Vagina (tissue), 2 donors: ENCODE results near the gene SPRR2B. TPM values are rescaled to one million over a fixed set of nuclear protein-coding genes. Genes with fewer than 3 reads are reported as not detected.
"Not testable (repeated sequence)": the region's sequence is repeated elsewhere in the genome, so short reads cannot be mapped to it uniquely, and the experiment has no call there.

Experiments used
- DNase-seq, 2 donors: peaks; one replicate each; pipeline ENCODE4 v3.0.0-alpha.2; 2017; ENCODE audit errors: extremely low spot score in 2 of 2
- H3K27ac ChIP-seq: fragments of 200-600 bp; sonication (generic); one replicate; pipeline ENCODE4 v1.5.1; 2019
- H3K27me3 ChIP-seq: fragments of 200-600 bp; sonication (generic); one replicate; pipeline ENCODE4 v1.5.1; 2019
- H3K36me3 ChIP-seq, 2 donors: fragments of 200-600 bp; sonication (generic); one replicate each; pipeline ENCODE4 v1.5.1; 2017 to 2019
- H3K4me1 ChIP-seq: fragments of 200-600 bp; sonication (generic); one replicate; pipeline ENCODE4 v1.5.1; 2019
- H3K4me3 ChIP-seq, 2 donors: fragments of 200-600 bp; sonication (generic); 1 replicate in 1 of 2; 2 replicates in 1 of 2; pipeline ENCODE4 v1.5.1; 2016 to 2019
- H3K9me3 ChIP-seq: fragments of 200-600 bp; sonication (generic); one replicate; pipeline ENCODE4 v1.5.1; 2019
- POLR2A ChIP-seq, 2 donors: fragments of 450-650 bp; IDR thresholded peaks; one replicate each; pipeline ENCODE4 v1.6.1; 2017; ENCODE audit warnings: antibody characterized with exemption in 2 of 2, mild to moderate bottlenecking in 2 of 2, moderate library complexity in 2 of 2
- POLR2AphosphoS5 ChIP-seq, 2 donors: sonication (generic); formaldehyde crosslinking; IDR thresholded peaks; one replicate each; pipeline ENCODE4 v1.9.0; 2017; ENCODE audit warnings: antibody characterized with exemption in 2 of 2, mild to moderate bottlenecking in 2 of 2, low read depth in 1 of 2; ENCODE audit not compliant: insufficient read depth in 1 of 2
- intact Hi-C: fragments of 100-400 bp; cut with DNase I; formaldehyde crosslinking; loops from one replicate; pipeline ENCODE4 v1.15.1; 2023
- total RNA-seq: library from RNA; depleted of rRNA; stranded (reverse); fragments of >200 nt; gene quantifications from one replicate; pipeline ENCODE4 v1.2.3, GENCODE V29; 2016
- TF ChIP-seq, protein P1 (sequence below), 3 experiments: fragments of 450-650 bp in 2 of 3; fragments of 200-600 bp in 1 of 3; sonication (generic) in 1 of 3; IDR thresholded peaks; one replicate each; pipeline ENCODE4 v1.5.1; 2017 to 2019; ENCODE audit warnings: antibody characterized with exemption in 3 of 3, mild to moderate bottlenecking in 2 of 3, moderate library complexity in 2 of 3

The SPRR2B gene
- not detected for total RNA-seq

DNA sequence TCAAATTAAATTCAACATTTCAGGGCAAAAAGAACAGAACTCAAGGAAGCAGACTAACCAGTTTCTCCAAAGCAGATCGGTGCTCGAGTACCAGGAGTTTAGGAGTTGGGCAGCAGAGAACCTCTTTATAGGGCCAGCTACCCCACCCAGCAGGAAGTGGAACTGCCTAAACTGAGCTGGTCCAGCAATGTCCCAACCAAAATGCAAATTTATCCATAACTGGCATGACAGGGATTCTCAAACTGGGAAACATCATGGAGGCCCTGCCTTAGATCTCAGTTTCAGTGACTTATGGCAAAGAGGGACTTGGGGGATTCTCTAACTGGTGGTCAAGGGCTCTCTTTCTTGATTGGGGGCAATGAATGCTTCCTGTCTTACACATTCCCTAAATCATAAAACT is at the start of gene SPRR2B:
Gene SPRR2B, minus strand, starts transcription at position 101 of the 400 bp plus-strand sequence. CDS start 772 bp downstream, outside the sequence.
- DNase-seq: no peak
- TF ChIP-seq POLR2A (IDR thresholded peaks at IDR 0.05): no peak
- TF ChIP-seq, protein P1, sequence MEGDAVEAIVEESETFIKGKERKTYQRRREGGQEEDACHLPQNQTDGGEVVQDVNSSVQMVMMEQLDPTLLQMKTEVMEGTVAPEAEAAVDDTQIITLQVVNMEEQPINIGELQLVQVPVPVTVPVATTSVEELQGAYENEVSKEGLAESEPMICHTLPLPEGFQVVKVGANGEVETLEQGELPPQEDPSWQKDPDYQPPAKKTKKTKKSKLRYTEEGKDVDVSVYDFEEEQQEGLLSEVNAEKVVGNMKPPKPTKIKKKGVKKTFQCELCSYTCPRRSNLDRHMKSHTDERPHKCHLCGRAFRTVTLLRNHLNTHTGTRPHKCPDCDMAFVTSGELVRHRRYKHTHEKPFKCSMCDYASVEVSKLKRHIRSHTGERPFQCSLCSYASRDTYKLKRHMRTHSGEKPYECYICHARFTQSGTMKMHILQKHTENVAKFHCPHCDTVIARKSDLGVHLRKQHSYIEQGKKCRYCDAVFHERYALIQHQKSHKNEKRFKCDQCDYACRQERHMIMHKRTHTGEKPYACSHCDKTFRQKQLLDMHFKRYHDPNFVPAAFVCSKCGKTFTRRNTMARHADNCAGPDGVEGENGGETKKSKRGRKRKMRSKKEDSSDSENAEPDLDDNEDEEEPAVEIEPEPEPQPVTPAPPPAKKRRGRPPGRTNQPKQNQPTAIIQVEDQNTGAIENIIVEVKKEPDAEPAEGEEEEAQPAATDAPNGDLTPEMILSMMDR (IDR thresholded peaks at IDR 0.05): no peak
- no peak for TF ChIP-seq POLR2AphosphoS5 (IDR thresholded peaks at IDR 0.05; ENCODE audit: insufficient read depth in 1 of 2, low read depth in 1 of 2)
- Histone ChIP-seq H3K4me1 (no peaks in the 10 kb centered on the region), H3K9me3 (no peaks in the 10 kb centered on the region), H3K4me3 (no peak within 1 kb of the TSS), H3K36me3 (no peaks in the 10 kb centered on the region), H3K27me3 (no peaks in the 10 kb centered on the region), H3K27ac (no peak within 1 kb of the TSS)
- intact Hi-C loops: no loop called here

DNA sequence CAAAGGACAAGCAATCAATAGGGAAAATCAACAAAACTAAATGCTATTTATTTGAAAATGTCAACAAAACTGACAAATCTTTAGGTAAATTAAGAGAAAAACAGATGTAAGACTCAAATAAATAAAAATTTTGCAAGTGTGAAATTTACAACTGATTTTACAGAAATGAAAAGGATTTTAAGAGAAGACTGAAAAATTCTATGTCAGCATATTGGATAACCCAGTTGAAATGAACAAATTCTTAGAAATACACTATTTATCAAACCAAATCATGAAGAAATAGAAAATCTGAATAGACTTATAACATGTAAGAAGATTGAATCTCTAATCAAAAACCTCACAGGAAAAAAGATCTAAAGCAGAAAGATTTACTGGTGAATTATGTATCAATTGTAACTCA is 49.5 kb upstream of the SPRR2B start:
- Histone ChIP-seq H3K36me3 (no peaks in the 10 kb centered on the region), H3K27ac (no peak overlapping the region), H3K9me3 (no peaks in the 10 kb centered on the region), H3K4me1 (no peaks in the 10 kb centered on the region), H3K27me3 (no peaks in the 10 kb centered on the region), H3K4me3 (no peak overlapping the region)
- DNase-seq: no peak
- intact Hi-C loops: no loop called here
- TF ChIP-seq POLR2A (IDR thresholded peaks at IDR 0.05) (no peak), POLR2AphosphoS5 (IDR thresholded peaks at IDR 0.05; ENCODE audit: insufficient read depth in 1 of 2, low read depth in 1 of 2) (no peak)
- TF ChIP-seq, protein P1 (IDR thresholded peaks at IDR 0.05): no peak

DNA sequence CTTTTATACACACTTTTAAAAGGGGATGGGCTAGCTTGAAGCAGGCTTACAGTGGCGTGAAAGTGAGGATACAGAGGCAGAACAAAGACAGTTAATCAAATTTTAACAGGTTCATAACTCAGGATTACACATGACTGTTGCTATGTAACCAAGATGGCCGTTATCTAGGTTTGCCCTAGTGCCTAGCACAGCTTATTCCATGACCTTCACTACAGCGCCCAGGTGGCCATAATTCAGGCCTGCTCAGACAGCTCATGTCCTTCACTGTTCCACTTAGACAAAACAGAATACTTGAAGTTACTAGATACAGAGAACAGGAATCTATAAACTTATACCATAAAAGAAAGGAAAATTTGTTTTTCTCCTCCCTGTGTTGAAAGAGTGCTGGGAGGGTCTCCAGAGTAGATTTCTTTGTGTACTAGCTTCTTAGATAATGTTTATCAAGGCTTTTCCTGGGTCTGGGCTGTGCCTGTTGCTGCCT is 48.1 kb upstream of the SPRR2B start:
- no peaks in the 10 kb centered on the region for H3K36me3 ChIP-seq
- DNase-seq: no peak
- no peaks in the 10 kb centered on the region for H3K9me3 ChIP-seq
- H3K4me1 ChIP-seq: no peaks in the 10 kb centered on the region
- TF ChIP-seq POLR2A (IDR thresholded peaks at IDR 0.05) (no peak), POLR2AphosphoS5 (IDR thresholded peaks at IDR 0.05; ENCODE audit: insufficient read depth in 1 of 2, low read depth in 1 of 2) (no peak)
- TF ChIP-seq, protein P1 (IDR thresholded peaks at IDR 0.05): no peak
- intact Hi-C loops: no loop called here
- H3K27me3 ChIP-seq: no peaks in the 10 kb centered on the region
- no peak overlapping the region for H3K27ac ChIP-seq
- H3K4me3 ChIP-seq: no peak overlapping the region

DNA sequence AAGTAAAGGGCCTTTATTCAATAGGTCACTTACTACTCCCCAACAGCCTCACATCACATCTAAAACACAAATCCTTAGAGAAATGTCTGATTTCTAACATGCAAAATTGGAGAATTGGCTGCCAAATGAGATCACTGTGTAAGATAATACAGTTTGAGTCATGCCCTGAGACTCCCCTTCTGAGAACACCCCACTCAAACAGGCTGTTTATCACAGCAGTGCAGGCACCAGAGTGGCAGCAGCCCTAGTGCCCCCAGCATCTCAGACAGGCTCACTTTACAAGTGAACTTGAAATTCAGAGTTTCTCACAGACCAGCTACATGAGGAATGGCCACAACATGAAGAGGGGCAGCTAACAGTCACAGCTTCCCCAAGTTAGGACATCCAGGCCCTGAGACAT is 43.9 kb upstream of the SPRR2B start:
- DNase-seq, intact Hi-C loops, H3K36me3 ChIP-seq: not testable (repeated sequence)

DNA sequence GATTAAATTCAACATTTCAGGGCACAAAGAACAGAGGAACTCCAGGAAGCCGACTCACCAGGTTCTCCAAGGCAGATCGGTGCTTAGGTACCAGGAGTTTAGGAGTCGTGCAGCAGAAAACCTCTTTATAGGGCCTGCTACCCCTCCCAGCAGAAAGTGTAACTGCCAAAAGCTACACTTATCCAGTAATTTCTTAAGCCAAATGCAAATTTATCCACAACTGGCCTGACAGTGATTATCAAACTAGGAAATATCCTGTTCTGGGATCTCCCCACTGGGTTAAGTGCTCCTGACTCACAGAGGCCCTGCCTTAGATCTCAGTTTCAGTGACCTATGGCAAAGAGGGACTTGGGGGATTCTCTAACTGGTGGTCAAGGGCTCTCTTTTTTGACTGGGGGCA is 42.0 kb upstream of the SPRR2B start, which contains the start of gene SPRR2F:
Gene SPRR2F, minus strand, starts transcription at position 101 of the 400 bp plus-strand sequence. CDS start 783 bp downstream, outside the sequence.
- DNase-seq: no peak
- no peaks in the 10 kb centered on the region for H3K9me3 ChIP-seq
- H3K27ac ChIP-seq: no peak within 1 kb of the TSS
- H3K27me3 ChIP-seq: no peaks in the 10 kb centered on the region
- H3K36me3 ChIP-seq: no peaks in the 10 kb centered on the region
- intact Hi-C loops: no loop called here
- H3K4me1 ChIP-seq: no peaks in the 10 kb centered on the region
- no peak within 1 kb of the TSS for H3K4me3 ChIP-seq
- TF ChIP-seq, protein P1 (IDR thresholded peaks at IDR 0.05): no peak
- TF ChIP-seq POLR2A (IDR thresholded peaks at IDR 0.05) (no peak), POLR2AphosphoS5 (IDR thresholded peaks at IDR 0.05; ENCODE audit: insufficient read depth in 1 of 2, low read depth in 1 of 2) (no peak)

More for the DNA sequence above, 43.9 kb upstream of the SPRR2B start:
- H3K4me1 ChIP-seq, H3K27ac ChIP-seq, H3K27me3 ChIP-seq, H3K9me3 ChIP-seq, H3K4me3 ChIP-seq: not testable (repeated sequence)

DNA sequence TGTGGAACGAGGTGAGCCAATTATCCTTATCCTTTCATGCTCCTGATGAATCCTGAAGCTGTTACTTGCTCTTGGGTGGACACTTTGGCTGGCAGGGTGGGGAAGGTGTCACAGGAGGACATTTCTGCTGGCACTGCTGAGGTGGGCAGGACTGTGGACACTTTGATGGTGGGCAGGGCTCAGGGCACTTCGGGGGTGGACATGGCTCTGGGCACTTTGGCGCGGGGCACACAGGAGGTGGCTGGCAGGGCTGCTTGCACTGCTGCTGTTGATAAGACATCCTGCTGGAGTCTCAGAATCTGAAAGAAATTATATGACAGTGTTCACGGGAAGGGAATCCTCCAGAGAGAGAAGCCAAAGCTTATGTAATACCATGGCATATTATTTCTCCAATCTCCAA is 41.0 kb upstream of the SPRR2B start:
- H3K9me3 ChIP-seq, intact Hi-C loops: not testable (repeated sequence)

More for the DNA sequence above, 41.0 kb upstream of the SPRR2B start:
- H3K4me1 ChIP-seq, H3K27me3 ChIP-seq, H3K36me3 ChIP-seq, H3K27ac ChIP-seq, DNase-seq, H3K4me3 ChIP-seq: not testable (repeated sequence)
